Retinal pigment epithelial cell (primary cell): ENCODE results near the gene ISY1.

Source experiments
- DNase-seq: peaks from one replicate; pipeline ENCODE4 v3.0.0-alpha.2; 2010; ENCODE audit warnings: low read depth
- H3K4me3 ChIP-seq: 2 replicates; pipeline ENCODE4 v1.5.1; 2011; ENCODE audit warnings: mild to moderate bottlenecking, low read length, control low read depth, moderate library complexity
- TF ChIP-seq, protein P1 (sequence below): conservative IDR thresholded peaks from 2 replicates; pipeline ENCODE4 v1.5.1; 2011; ENCODE audit warnings: low read depth, low read length, control low read depth, inconsistent platforms

ISY1 gene

DNA sequence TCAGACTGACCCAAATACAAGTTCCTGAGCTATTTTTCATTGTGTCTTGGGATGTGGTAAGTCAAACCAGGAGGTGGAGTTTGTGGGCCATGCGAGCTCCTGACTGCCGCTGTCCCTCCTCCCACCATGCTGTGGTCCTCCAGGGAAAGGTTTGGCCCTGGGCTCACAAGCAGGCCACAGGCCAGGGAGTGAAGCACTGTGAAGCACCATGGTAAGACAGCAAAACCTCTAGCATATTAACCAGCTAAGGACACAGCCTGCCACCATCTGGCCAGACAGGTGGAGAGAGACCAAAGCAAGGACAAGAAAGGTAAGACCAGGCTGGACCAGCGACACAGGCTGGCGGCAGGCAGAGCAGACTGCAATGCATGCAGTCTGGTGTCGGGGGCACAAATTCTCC, 54.5 kb downstream of the ISY1 start:
- no peak overlapping the region for H3K4me3 ChIP-seq
- TF ChIP-seq, protein P1, sequence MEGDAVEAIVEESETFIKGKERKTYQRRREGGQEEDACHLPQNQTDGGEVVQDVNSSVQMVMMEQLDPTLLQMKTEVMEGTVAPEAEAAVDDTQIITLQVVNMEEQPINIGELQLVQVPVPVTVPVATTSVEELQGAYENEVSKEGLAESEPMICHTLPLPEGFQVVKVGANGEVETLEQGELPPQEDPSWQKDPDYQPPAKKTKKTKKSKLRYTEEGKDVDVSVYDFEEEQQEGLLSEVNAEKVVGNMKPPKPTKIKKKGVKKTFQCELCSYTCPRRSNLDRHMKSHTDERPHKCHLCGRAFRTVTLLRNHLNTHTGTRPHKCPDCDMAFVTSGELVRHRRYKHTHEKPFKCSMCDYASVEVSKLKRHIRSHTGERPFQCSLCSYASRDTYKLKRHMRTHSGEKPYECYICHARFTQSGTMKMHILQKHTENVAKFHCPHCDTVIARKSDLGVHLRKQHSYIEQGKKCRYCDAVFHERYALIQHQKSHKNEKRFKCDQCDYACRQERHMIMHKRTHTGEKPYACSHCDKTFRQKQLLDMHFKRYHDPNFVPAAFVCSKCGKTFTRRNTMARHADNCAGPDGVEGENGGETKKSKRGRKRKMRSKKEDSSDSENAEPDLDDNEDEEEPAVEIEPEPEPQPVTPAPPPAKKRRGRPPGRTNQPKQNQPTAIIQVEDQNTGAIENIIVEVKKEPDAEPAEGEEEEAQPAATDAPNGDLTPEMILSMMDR = no peak
- no peak for DNase-seq

- no peak overlapping the region for H3K4me3 ChIP-seq
- TF ChIP-seq, protein P1 = no peak
- no peak for DNase-seq
These were observed 55.0 kb downstream of the ISY1 start for GRCh38 chr3:129105862-129106261.

DNA sequence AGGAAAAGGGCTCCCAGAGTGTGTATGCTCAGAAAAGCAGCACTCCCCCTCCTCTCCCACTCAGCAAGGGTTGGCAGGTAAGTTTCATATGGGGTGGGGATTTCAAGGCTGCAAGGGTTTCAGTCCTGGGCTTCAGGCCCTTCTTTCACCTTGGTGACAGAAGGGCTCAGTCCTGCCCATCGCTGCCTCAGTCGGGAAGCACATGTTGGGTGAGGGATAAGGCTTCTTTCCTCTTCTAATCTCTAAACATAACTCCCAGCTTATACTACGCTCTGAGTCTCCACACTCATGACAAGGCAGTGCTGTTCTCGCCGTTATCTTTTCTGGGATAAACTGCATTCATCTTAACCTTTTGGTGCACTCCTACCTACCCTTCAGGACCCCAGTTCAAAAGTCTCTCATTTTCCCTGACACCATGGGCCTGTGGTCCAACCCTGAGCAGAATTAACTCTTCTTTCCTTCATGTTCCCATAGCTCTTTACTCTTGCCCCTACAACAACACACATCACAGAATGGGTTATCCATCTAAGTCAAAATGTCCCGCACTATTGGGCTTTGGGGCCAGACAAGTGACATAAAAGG, 56.3 kb downstream of the ISY1 start:
- DNase-seq = no peak
- TF ChIP-seq, protein P1 = no peak
- no peak overlapping the region for H3K4me3 ChIP-seq

DNA sequence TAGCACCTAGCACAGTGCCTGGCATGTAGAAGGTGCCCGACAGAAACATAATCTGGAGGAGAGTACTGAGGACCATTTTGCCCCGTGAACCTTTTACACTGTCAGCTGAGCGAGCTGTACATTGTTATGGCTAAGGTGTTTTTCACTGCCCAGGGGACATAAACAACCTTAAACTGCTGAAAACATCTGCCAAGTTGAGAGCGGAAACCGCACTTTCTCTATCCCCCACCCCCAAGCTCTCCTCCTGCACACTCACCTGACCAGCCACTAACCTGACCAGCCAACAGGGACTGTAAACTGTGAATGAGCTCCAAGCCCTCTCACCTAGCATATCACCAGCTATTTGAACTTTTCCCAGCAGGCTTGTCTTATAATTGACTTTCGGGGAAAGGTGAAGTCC, 56.8 kb downstream of the ISY1 start:
- no peak for DNase-seq
- TF ChIP-seq, protein P1 = no peak
- H3K4me3 ChIP-seq = no peak overlapping the region

DNA sequence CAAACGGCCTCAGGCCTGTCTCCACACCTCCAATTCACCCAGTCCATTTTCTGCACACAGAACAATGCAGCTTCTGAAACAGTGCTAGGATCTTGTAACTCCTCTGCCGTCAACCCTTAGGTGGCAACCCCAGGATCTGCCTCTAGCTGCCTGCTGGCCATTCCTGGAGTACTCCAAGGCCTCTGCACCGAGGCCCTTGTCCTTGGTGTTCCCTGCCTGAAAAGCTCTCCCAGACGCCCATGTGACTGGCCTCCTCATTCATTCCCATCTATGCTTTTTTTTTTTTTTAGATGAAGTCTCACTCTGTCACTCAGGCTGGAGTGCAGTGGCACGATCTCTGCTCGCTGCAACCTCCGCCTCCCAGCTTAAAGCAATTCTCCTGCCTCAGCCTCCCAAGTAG, 57.6 kb downstream of the ISY1 start:
- TF ChIP-seq, protein P1 = no peak
- H3K4me3 ChIP-seq = no peak overlapping the region
- no peak for DNase-seq

GRCh38 chr3:129101370-129102138, 59.3 kb downstream of the ISY1 start:
- TF ChIP-seq, protein P1 = no peak
- H3K4me3 ChIP-seq = no peak overlapping the region
- DNase-seq = no peak

DNA sequence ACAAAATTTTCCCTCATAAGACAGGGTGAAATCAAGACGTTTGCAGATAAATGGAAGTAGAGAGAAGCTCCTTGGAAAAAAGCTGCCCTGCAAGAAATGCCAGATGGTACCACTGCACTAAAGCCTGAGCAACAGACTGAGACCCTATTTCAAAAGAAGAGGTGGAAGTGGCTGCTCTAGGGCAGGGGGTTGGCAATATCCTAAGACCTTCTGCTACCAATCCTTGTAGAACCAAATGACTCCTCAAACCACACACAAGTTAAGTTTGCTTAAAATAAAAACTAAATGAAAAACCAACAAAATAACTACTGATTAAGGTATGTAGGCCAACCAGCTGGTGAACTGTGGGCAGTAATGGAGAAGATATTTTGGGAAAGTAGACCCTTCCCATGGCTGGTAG, 60.6 kb downstream of the ISY1 start:
- no peak overlapping the region for H3K4me3 ChIP-seq
- TF ChIP-seq, protein P1 = no peak
- DNase-seq = no peak
